ENCODE data around the gene CCDC24. TPM values are rescaled to one million over a fixed set of nuclear protein-coding genes. Genes with fewer than 3 reads are reported as not detected.

Gene CCDC24
- total and polyA plus RNA-seq, 7 donors = 0.83 to 3.9 (median 1.7) TPM

- no peaks in the 10 kb centered on the region for H3K27me3 ChIP-seq (ENCODE audit: insufficient read depth in 3 of 3, low read length in 2 of 3)
- no peaks in the 10 kb centered on the region for H3K9me3 ChIP-seq
- H3K4me1 ChIP-seq = peaks cover 19% of the 10 kb centered on the region
- no peak for DNase-seq
- TF ChIP-seq CTCF (IDR thresholded peaks at IDR 0.05) = no peak
- 97 to 99% (median 98%) methylated on average over 4 of the region's 4 CpGs for WGBS, 3 donors
- no peak for ATAC-seq
- no peaks in the 10 kb centered on the region for H3K36me3 ChIP-seq (ENCODE audit: insufficient read depth in 1 of 2, low read depth in 1 of 2)
- no peak overlapping the region for H3K4me3 ChIP-seq
- intact Hi-C loops (cut with DNase I) = loop anchor here in 1 of 2 donors (10.0 kb wide), 1 partner anchor 270 kb away; no protein-coding TSS in a partner anchor
- H3K27ac ChIP-seq = no peak overlapping the region
Measured at GRCh38 chr1:44034423-44034822, 43.0 kb downstream of the CCDC24 start.

DNA sequence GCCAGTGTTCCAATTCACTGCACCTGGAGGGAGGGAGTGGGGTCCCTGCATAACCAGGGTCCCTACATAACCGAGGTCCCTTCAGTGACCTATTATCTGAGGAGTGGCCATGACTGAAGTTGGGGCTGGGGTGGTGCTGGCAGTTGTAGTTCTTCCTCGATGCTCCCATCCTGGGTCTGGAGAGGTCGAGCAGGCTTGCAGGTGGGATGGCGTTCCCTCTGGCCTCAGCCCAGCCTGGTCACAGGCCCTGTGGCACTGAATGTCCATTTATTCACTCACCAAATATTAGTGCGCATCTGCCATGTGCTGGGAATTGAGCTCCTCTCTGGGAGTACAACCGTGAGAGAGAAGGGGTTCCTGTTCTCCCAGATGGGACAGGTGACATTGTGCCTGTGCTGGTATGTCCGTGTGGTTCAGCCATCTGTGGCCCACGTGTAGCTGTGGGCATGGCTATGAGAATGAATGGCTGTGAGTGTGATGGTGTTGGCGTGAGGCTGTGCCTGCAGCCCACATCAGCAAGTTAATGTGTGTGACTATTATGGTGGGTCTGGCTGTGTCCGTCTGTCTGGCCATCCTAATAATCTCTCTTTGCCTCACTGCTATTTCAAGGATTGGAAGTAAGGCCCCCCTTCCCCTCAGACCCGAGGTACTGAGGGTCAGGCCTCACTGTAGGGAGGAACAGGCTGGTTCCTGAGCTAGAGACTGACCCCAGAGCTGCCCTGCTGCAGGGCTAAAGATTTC is 43.7 kb downstream of the CCDC24 start:
- peak overlapping the region; percentile 41 for H3K27ac ChIP-seq
- WGBS, 3 donors = 60 to 64% (median 62%) methylated on average over 11 of the region's 11 CpGs

DNA sequence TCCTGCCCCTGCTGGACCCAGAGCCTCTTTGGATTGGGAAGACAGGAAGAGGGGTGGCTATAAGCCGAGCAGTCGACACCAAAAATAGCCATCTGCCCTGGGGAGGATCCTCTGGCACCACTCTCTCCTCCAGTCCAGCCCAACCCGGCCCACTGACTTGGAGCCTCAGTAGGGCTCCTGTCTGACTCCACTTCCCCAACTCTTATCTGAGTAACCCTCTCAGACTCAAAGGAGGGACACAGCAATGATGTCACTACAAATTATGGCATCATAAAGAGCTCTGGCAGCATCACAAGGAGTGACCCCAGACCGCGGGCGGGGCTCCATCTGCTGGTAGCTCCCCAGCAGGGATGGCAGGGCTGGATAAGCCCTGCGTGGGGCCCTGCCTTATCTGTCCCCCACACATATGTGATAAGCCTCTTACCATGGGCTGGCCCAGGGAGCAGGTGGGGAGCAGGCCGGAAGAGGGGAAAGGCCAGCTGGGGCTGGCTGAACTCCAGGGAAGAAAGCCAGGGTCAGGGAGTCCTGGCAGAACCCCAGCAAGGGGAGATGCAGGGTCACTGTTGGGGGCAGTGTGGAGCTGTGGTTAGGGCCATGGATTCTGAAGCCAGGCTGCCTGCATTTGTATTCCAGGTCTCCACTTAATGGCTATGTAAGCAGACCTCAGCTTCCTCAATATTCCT is 44.5 kb downstream of the CCDC24 start:
- H3K4me1 ChIP-seq = peaks cover 18% of the 10 kb centered on the region

More for the DNA sequence above, 43.7 kb downstream of the CCDC24 start:
- no peaks in the 10 kb centered on the region for H3K9me3 ChIP-seq
- DNase-seq (no peak), ATAC-seq (no peak)
- no peaks in the 10 kb centered on the region for H3K27me3 ChIP-seq (ENCODE audit: insufficient read depth in 3 of 3, low read length in 2 of 3)
- no peak overlapping the region for H3K4me3 ChIP-seq
- intact Hi-C loops (cut with DNase I) = loop anchor here (5.0 to 10.0 kb wide), 3 partner anchors 33 to 273 kb away; no protein-coding TSS in a partner anchor
- no peaks in the 10 kb centered on the region for H3K36me3 ChIP-seq (ENCODE audit: insufficient read depth in 1 of 2, low read depth in 1 of 2)
- peaks cover 18% of the 10 kb centered on the region for H3K4me1 ChIP-seq
- no peak for TF ChIP-seq CTCF (IDR thresholded peaks at IDR 0.05)

More for the DNA sequence above, 44.5 kb downstream of the CCDC24 start:
- Histone ChIP-seq H3K27me3 (ENCODE audit: insufficient read depth in 3 of 3, low read length in 2 of 3) (no peaks in the 10 kb centered on the region), H3K36me3 (ENCODE audit: insufficient read depth in 1 of 2, low read depth in 1 of 2) (no peaks in the 10 kb centered on the region), H3K9me3 (no peaks in the 10 kb centered on the region), H3K4me3 (no peak overlapping the region), H3K27ac (peak overlapping the region; percentile 41)
- ATAC-seq (peak; percentile 16 to 59 (median 44)), DNase-seq (peak in 1 of 2 donors; percentile 36)
- no peak for TF ChIP-seq CTCF (IDR thresholded peaks at IDR 0.05)
- 15 to 24% (median 20%) methylated on average over 8 of the region's 8 CpGs for WGBS, 3 donors
- intact Hi-C loops (cut with DNase I) = loop anchor here (1.0 to 10.0 kb wide), 4 partner anchors 31 to 274 kb away; no protein-coding TSS in a partner anchor

All from psoas muscle (tissue), 8 donors.